ENCODE results near the gene SCG3. TPM values are rescaled to one million over a fixed set of nuclear protein-coding genes. Genes with fewer than 3 reads are reported as not detected.

SCG3 gene
- total RNA-seq, 2 donors from 2014 or later: 0.23 to 2.0 TPM

- intact Hi-C loops (cut with DNase I): no loop called here
- no peaks in the 10 kb centered on the region for H3K36me3 ChIP-seq
- DNase-seq (ENCODE audit: low spot score): no peak
- no peak overlapping the region for H3K27ac ChIP-seq
- WGBS: 63% methylated on average over 3 of the region's 3 CpGs
- TF ChIP-seq CTCF (IDR thresholded peaks at IDR 0.05): no peak
- TF ChIP-seq POLR2AphosphoS5 (IDR thresholded peaks at IDR 0.05): no peak
- TF ChIP-seq POLR2A (IDR thresholded peaks at IDR 0.05): no peak
- no peak overlapping the region for H3K4me3 ChIP-seq
- no peaks in the 10 kb centered on the region for H3K27me3 ChIP-seq (replicated peaks; ENCODE audit: insufficient read depth)
- H3K9me3 ChIP-seq: no peaks in the 10 kb centered on the region
- no peaks in the 10 kb centered on the region for H3K4me1 ChIP-seq (replicated peaks)
Measured at GRCh38 chr15:51759557-51760070, 78.3 kb downstream of the SCG3 start.

DNA sequence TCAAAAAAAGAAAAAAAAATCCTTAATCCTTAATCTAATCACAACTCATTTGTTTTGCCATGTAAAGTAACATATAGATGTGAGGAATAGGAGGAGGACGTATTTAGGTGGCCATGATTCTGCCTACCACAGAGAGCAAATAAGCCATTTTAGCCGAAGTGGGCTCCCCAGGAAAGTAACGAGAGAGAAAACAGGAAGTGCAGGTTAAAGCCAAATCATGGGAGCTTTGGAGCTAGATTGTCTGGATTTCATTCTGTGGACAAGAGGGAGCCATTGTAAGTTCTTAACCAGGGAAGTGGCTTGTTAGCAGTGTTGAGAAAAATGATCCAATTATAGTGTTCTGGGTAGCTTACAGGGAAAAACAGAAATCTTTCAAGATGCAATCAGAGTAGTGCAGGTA is 79.5 kb downstream of the SCG3 start:
- Histone ChIP-seq H3K27me3 (replicated peaks; ENCODE audit: insufficient read depth) (no peaks in the 10 kb centered on the region), H3K36me3 (no peaks in the 10 kb centered on the region), H3K27ac (no peak overlapping the region), H3K4me3 (no peak overlapping the region), H3K9me3 (no peaks in the 10 kb centered on the region), H3K4me1 (replicated peaks) (no peaks in the 10 kb centered on the region)
- no peak for TF ChIP-seq POLR2A (IDR thresholded peaks at IDR 0.05)
- TF ChIP-seq POLR2AphosphoS5 (IDR thresholded peaks at IDR 0.05): no peak
- TF ChIP-seq CTCF (IDR thresholded peaks at IDR 0.05): no peak
- intact Hi-C loops (cut with DNase I): no loop called here
- 65% methylated on average over 3 of the region's 3 CpGs for WGBS
- no peak for DNase-seq (ENCODE audit: low spot score)

- H3K4me3 ChIP-seq: no peak overlapping the region
- intact Hi-C loops (cut with DNase I): no loop called here
- H3K4me1 ChIP-seq (replicated peaks): no peaks in the 10 kb centered on the region
- 78% methylated on average over 7 of the region's 7 CpGs for WGBS
- no peaks in the 10 kb centered on the region for H3K27me3 ChIP-seq (replicated peaks; ENCODE audit: insufficient read depth)
- H3K27ac ChIP-seq: no peak overlapping the region
- DNase-seq (ENCODE audit: low spot score): no peak
- H3K9me3 ChIP-seq: no peaks in the 10 kb centered on the region
- no peaks in the 10 kb centered on the region for H3K36me3 ChIP-seq
- TF ChIP-seq POLR2AphosphoS5 (IDR thresholded peaks at IDR 0.05): no peak
- no peak for TF ChIP-seq POLR2A (IDR thresholded peaks at IDR 0.05)
- TF ChIP-seq CTCF (IDR thresholded peaks at IDR 0.05): no peak
Measured at GRCh38 chr15:51765751-51766150, 84.4 kb downstream of the SCG3 start.

DNA sequence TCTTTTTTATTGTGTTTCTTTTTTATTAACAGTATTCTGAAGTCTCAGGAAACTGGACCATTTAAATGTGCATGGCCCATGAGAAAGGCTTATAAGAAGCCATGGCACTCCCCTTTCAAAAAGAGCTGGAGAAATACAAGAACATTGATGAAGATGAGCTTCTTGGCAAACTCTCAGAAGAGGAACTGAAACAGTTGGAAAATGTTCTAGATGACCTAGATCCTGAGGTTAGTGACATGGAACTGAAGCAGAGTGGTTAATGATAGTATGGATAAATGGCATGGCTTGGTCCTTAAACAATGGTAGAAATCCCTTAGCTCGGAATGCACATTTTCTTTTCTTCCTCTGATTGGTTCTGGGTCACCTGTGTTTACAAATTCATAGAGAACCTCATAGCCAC is 85.0 kb downstream of the SCG3 start:
- no peaks in the 10 kb centered on the region for H3K27me3 ChIP-seq (replicated peaks; ENCODE audit: insufficient read depth)
- no peaks in the 10 kb centered on the region for H3K4me1 ChIP-seq (replicated peaks)
- H3K9me3 ChIP-seq: no peaks in the 10 kb centered on the region
- H3K27ac ChIP-seq: no peak overlapping the region
- intact Hi-C loops (cut with DNase I): no loop called here
- TF ChIP-seq CTCF (IDR thresholded peaks at IDR 0.05): no peak
- TF ChIP-seq POLR2A (IDR thresholded peaks at IDR 0.05): no peak
- no peak for TF ChIP-seq POLR2AphosphoS5 (IDR thresholded peaks at IDR 0.05)
- H3K36me3 ChIP-seq: no peaks in the 10 kb centered on the region
- DNase-seq (ENCODE audit: low spot score): no peak
- 91% methylated on average over 1 of the region's 1 CpG for WGBS
- H3K4me3 ChIP-seq: no peak overlapping the region

- intact Hi-C loops (cut with DNase I): no loop called here
- DNase-seq (ENCODE audit: low spot score): no peak
- Histone ChIP-seq H3K27me3 (replicated peaks; ENCODE audit: insufficient read depth) (no peaks in the 10 kb centered on the region), H3K4me1 (replicated peaks) (no peaks in the 10 kb centered on the region), H3K27ac (no peak overlapping the region), H3K4me3 (no peak overlapping the region), H3K36me3 (no peaks in the 10 kb centered on the region), H3K9me3 (no peaks in the 10 kb centered on the region)
- no peak for TF ChIP-seq POLR2A (IDR thresholded peaks at IDR 0.05)
- no peak for TF ChIP-seq CTCF (IDR thresholded peaks at IDR 0.05)
- no peak for TF ChIP-seq POLR2AphosphoS5 (IDR thresholded peaks at IDR 0.05)
- 68% methylated on average over 9 of the region's 9 CpGs for WGBS
Measured at GRCh38 chr15:51768018-51768417, 86.7 kb downstream of the SCG3 start.
